PFSK-1 (cell line): ENCODE results near the gene CMTM1.

Experiments used
- FOXP2 ChIP-seq: optimal IDR thresholded peaks from 2 replicates; pipeline ENCODE3; 2011; ENCODE audit warnings: borderline replicate concordance, control low read depth, inconsistent platforms; ENCODE audit not compliant: insufficient read depth; ENCODE audit errors: extremely low read length, extremely low read depth
- POLR2AphosphoS5 ChIP-seq: IDR thresholded peaks from 2 replicates; pipeline ENCODE4 v1.6.1; 2012; ENCODE audit warnings: low read depth, mild to moderate bottlenecking, control low read depth, low read length, moderate library complexity
- SIN3A ChIP-seq: IDR thresholded peaks from 2 replicates; pipeline ENCODE4 v1.6.1; 2012; ENCODE audit warnings: mild to moderate bottlenecking, low read length, moderate library complexity, borderline replicate concordance; ENCODE audit not compliant: insufficient read depth
- TAF1 ChIP-seq: IDR thresholded peaks from 2 replicates; pipeline ENCODE4 v1.6.1; 2012; ENCODE audit warnings: low read length, control low read depth, borderline replicate concordance; ENCODE audit not compliant: insufficient read depth
- TF ChIP-seq, protein P1 (sequence below), 2 experiments: IDR thresholded peaks; 2 replicates each; pipeline versions ENCODE4 v1.6.1 to v1.8.0; 2011 to 2012; ENCODE audit warnings: low read depth in 2 of 2, low read length in 2 of 2, control low read depth in 1 of 2, inconsistent platforms in 1 of 2, mild to moderate bottlenecking in 1 of 2, moderate library complexity in 1 of 2; ENCODE audit not compliant: insufficient read depth in 1 of 2

CMTM1 gene

DNA sequence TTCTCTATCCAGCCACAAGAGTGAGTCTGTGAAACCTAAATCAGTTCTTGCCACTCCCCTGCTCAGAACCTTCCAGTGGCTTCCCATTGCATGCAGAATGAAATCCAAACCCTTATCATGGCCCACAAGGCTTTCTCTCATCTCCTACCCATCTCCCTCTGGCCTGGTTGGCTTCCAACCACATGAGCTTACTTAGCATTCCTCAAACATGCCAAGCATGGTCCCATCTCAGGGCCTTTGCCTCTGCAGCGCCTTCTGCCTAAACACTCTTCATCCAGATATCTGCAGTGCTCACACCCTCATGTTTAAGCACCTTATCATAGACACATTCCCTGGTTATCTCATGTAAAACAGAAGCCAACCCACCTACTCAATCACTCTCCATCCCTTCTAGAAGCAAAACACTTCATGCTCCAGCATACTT is 31.9 kb upstream of the CMTM1 start:
- no peak for TF ChIP-seq SIN3A
- no peak for TF ChIP-seq POLR2AphosphoS5
- no peak for TF ChIP-seq FOXP2
- TF ChIP-seq TAF1 = no peak
- TF ChIP-seq, protein P1, sequence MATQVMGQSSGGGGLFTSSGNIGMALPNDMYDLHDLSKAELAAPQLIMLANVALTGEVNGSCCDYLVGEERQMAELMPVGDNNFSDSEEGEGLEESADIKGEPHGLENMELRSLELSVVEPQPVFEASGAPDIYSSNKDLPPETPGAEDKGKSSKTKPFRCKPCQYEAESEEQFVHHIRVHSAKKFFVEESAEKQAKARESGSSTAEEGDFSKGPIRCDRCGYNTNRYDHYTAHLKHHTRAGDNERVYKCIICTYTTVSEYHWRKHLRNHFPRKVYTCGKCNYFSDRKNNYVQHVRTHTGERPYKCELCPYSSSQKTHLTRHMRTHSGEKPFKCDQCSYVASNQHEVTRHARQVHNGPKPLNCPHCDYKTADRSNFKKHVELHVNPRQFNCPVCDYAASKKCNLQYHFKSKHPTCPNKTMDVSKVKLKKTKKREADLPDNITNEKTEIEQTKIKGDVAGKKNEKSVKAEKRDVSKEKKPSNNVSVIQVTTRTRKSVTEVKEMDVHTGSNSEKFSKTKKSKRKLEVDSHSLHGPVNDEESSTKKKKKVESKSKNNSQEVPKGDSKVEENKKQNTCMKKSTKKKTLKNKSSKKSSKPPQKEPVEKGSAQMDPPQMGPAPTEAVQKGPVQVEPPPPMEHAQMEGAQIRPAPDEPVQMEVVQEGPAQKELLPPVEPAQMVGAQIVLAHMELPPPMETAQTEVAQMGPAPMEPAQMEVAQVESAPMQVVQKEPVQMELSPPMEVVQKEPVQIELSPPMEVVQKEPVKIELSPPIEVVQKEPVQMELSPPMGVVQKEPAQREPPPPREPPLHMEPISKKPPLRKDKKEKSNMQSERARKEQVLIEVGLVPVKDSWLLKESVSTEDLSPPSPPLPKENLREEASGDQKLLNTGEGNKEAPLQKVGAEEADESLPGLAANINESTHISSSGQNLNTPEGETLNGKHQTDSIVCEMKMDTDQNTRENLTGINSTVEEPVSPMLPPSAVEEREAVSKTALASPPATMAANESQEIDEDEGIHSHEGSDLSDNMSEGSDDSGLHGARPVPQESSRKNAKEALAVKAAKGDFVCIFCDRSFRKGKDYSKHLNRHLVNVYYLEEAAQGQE (IDR thresholded peaks at IDR 0.05; ENCODE audit: insufficient read depth in 1 of 2, low read depth in 2 of 2, low read length in 2 of 2) = no peak

DNA sequence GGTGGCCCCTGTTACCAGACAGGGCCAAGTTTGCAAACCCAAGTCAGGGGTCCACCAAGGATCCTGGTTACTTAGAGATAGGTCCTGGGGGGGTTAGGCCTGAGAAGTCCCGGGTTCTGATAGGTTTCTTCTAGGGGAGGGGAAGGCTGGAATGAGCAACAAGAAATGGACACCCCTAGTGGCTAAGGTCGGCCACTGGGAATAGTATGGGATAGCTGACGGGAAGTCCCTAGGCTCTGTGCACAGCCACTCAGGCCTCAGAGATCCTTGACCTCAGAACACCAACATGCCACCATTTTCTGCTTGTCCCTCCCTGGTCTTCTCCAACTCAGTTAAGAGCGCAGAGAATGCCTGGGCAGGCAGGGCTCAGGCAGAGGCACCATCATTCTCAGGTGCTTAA is 29.7 kb upstream of the CMTM1 start:
- TF ChIP-seq FOXP2 (no peak), SIN3A (no peak), POLR2AphosphoS5 (no peak), TAF1 (no peak)
- TF ChIP-seq, protein P1 (IDR thresholded peaks at IDR 0.05; ENCODE audit: insufficient read depth in 1 of 2, low read depth in 2 of 2, low read length in 2 of 2) = no peak

DNA sequence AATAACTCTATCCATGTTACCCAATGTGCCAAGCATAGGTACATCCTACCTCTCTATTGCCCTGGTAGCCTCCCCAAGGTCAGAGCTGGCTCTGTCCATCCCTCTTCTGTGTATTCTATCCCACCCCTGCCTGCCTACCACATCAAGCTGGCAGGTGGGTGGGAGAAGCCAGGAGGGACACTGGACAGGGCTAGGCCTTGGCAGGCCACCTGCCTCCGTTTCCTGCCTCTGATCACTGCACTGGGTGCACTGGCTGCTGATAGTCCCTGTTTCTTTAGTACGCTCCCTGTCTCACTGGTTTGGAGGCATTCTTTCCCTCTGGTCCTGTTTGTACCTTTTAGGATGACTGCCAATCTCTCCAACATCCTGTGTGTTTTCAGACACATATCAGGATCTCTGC is 29.0 kb upstream of the CMTM1 start:
- TF ChIP-seq FOXP2 = no peak
- TF ChIP-seq POLR2AphosphoS5 = no peak
- TF ChIP-seq, protein P1 (IDR thresholded peaks at IDR 0.05; ENCODE audit: insufficient read depth in 1 of 2, low read depth in 2 of 2, low read length in 2 of 2) = no peak
- TF ChIP-seq SIN3A = no peak
- TF ChIP-seq TAF1 = no peak

DNA sequence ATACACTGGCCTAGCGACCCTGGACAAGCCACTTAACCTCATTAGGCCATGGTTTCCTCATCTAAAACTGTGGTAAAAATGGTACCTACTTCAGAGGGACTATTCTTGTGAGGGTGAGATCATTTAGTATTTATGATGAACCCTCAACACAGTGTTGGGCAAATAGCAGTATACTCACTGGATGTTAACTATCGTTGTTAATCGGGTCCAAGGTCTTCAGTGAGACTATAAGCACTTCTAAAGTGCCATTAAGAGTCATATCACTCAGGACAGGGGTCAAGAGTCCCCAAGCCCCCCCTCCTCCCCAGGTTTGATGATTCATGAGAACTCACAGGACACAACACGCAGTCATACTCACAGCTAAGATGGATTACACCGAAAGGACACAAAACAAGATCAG is 27.3 kb upstream of the CMTM1 start:
- TF ChIP-seq, protein P1 (IDR thresholded peaks at IDR 0.05; ENCODE audit: insufficient read depth in 1 of 2, low read depth in 2 of 2, low read length in 2 of 2) = no peak
- TF ChIP-seq POLR2AphosphoS5 (no peak), TAF1 (no peak)
